HG03354 (cell line): Measurements from ENCODE around the gene GLT8D2.
A peak's percentile ranks its signal among the peaks of the same experiment; 100 is the strongest.

Source experiments
- ATAC-seq: cut with Tn5 transposase; IDR thresholded peaks from one replicate; pipeline ENCODE4 v1.9.1; 2021; ENCODE audit warnings: mild to moderate bottlenecking; ENCODE audit not compliant: unreplicated experiment, poor library complexity, severe bottlenecking

The GLT8D2 gene

DNA sequence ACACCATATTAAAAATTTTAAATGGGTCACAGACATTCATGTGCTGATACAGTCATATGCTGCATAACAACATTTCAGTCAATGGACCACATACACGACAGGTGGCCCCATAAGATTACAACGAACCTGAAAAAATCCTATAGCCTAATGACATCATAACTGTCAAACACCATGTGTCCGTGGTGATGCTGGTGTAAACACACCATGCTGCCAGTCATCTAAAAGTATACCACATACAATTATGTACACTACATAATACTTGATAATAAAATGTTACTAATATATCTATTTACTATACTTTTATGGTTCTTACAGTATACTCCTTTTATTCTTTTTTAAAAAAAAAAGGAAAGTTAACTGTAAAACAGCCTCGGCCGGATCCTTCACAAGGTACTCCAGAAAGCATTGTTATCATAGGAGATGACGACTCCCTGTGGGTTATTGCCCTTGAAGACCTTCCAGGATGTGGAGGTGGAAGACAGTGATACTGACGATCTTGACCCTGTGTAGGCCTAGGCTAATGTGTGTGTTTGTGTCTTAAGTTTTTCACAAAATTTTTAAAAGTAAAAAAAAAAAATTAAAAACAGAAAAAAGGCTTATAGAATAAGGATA is 89.3 kb downstream of the GLT8D2 start:
- no peak for ATAC-seq

GRCh38 chr12:103958621-103959020 is 91.4 kb downstream of the GLT8D2 start:
- ATAC-seq: no peak

DNA sequence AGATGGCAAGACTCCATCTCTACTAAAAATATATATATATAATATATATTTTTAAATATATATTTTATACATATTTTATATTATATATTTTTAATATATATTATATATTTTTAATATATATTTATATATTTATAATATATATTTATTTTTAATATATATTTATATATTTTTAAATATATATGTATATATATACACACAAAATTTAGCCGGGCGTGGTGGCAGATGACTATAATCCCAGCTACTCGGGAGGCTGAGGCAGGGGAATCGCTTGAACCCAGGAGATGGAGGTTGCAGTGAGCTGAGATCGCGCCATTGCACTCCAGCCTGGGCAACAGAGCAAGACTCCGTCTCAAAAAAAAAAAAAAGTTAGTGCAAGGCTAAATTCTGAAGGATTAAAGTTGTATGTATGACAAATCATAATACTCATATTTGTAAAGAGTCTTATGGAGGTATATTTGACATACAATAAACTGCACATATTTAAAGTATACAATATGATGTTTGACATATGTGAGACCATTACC is 92.1 kb downstream of the GLT8D2 start:
- no peak for ATAC-seq

DNA sequence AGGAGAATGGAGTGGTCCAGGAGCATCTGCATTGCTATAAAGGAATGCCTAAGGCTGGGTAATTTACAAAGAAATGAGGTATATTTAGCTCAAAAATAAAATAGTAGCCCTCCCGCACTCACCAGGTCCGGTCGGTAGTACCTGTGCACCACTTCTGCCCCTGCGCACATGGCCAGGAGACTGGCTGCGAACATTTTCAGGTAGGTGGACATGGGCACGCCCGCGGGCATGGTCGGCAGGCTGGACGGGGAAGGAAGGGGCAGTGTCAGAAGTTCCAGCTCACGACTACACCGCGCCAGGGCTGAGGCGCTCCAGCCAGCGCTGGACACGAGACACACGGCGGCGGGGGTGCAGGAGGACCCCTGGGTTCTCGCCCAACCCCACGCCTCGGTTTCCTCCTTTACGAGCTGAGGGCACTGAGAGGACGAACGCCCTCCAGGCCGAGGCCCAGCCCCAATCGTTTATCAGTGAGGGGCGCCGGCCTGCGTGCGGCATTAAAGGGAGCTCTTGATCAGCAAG is 93.4 kb downstream of the GLT8D2 start:
- peak; percentile 19 for ATAC-seq

GRCh38 chr12:103955811-103956508 is 94.0 kb downstream of the GLT8D2 start:
- no peak for ATAC-seq

- no peak for ATAC-seq
Measured at GRCh38 chr12:103952497-103952896, 97.5 kb downstream of the GLT8D2 start.

GRCh38 chr12:103948746-103949406 is 101.1 kb downstream of the GLT8D2 start:
- no peak for ATAC-seq

DNA sequence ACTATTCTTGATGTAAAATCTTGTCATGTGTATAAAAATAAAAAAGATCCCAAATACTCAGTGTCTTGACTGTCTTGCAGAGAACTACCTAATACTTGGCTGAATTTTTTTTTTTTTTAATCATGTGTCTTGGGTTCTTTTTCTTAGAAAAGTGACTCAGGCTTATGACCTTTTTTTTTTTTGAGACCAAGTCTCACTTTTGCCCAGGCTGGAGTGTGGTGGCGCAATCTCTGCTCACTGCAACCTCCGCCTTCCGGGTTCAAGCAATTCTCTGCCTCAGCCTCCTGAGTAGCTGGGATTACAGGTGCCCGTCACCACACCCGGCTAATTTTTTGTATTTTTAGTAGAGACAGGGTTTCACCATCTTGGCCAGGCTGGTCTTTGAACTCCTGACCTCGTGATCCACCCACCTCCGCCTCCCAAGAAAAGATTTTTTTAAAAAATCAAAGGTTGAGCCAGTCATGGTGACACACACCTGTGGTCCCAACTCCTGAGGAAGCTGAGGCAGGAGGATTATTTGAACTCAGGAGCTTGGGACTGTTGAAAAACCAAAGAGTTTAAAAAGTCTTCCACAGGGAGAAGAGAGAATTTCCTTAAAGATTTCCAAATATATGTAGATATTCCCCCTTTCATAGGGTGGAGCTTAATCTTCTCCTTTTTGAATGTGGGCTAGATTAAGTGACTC is 102.0 kb downstream of the GLT8D2 start:
- no peak for ATAC-seq

GRCh38 chr12:103944964-103945363 is 105.0 kb downstream of the GLT8D2 start:
- no peak for ATAC-seq
